GM18519 (cell line): Measurements from ENCODE around the gene PRDM5.
"Not testable (repeated sequence)": the region's sequence is repeated elsewhere in the genome, so short reads cannot be mapped to it uniquely, and the experiment has no call there.

Source experiments
- ATAC-seq: cut with Tn5 transposase; IDR thresholded peaks from one replicate; pipeline ENCODE4 v1.9.1; 2021; ENCODE audit warnings: mild to moderate bottlenecking, moderate library complexity; ENCODE audit not compliant: unreplicated experiment, low FRiP score

PRDM5 gene

GRCh38 chr4:120765260-120765680 lies 157.3 kb downstream of the PRDM5 start:
- no peak for ATAC-seq

- ATAC-seq = no peak
Observed at GRCh38 chr4:120763650-120764049, 158.9 kb downstream of the PRDM5 start.

- no peak for ATAC-seq
Observed at GRCh38 chr4:120761070-120761469, 161.5 kb downstream of the PRDM5 start.

- no peak for ATAC-seq
Observed at GRCh38 chr4:120760047-120760446, 162.5 kb downstream of the PRDM5 start.

GRCh38 chr4:120755864-120756263 lies 166.7 kb downstream of the PRDM5 start:
- ATAC-seq = no peak

- ATAC-seq = no peak
Observed at GRCh38 chr4:120754590-120754989, 167.9 kb downstream of the PRDM5 start.

- no peak for ATAC-seq
Observed at GRCh38 chr4:120753854-120754253, 168.7 kb downstream of the PRDM5 start.

GRCh38 chr4:120750152-120750525 lies 172.4 kb downstream of the PRDM5 start:
- ATAC-seq = no peak

- ATAC-seq = peak; percentile 98
Observed at GRCh38 chr4:120749445-120750151, 172.9 kb downstream of the PRDM5 start.

- not testable (repeated sequence) for ATAC-seq
Observed at GRCh38 chr4:120741636-120742035, 180.9 kb downstream of the PRDM5 start.

- no peak for ATAC-seq
Observed at GRCh38 chr4:120736312-120736711, 186.2 kb downstream of the PRDM5 start.

- no peak for ATAC-seq
Observed at GRCh38 chr4:120733968-120734367, 188.6 kb downstream of the PRDM5 start.

GRCh38 chr4:120733054-120733453 lies 189.5 kb downstream of the PRDM5 start:
- ATAC-seq = no peak

GRCh38 chr4:120731561-120731960 lies 191.0 kb downstream of the PRDM5 start:
- no peak for ATAC-seq

- ATAC-seq = no peak
Observed at GRCh38 chr4:120730777-120731320, 191.7 kb downstream of the PRDM5 start.

- no peak for ATAC-seq
Observed at GRCh38 chr4:120728892-120729675, 193.4 kb downstream of the PRDM5 start.

GRCh38 chr4:120725639-120726580 lies 196.6 kb downstream of the PRDM5 start:
- no peak for ATAC-seq

GRCh38 chr4:120724656-120725055 lies 197.9 kb downstream of the PRDM5 start:
- no peak for ATAC-seq

- ATAC-seq = no peak
Observed at GRCh38 chr4:120723986-120724385, 198.5 kb downstream of the PRDM5 start.

GRCh38 chr4:120723105-120723504 lies 199.4 kb downstream of the PRDM5 start:
- no peak for ATAC-seq

GRCh38 chr4:120722655-120723054 lies 199.9 kb downstream of the PRDM5 start:
- ATAC-seq = no peak
